RWPE2 (cell line): Measurements from ENCODE around the gene HCFC1R1.

ENCODE experiments used
- ATAC-seq: fragments of 200-7000 bp; cut with Tn5 transposase; 3 replicates; pipeline ENCODE4 v1.9.1; 2021; ENCODE audit warnings: low read depth
- DNase-seq: peaks from one replicate; pipeline ENCODE4 v3.0.0-alpha.2; 2020; ENCODE audit warnings: low spot score
- H3K27ac ChIP-seq: fragments of 450-650 bp; 2 replicates; pipeline ENCODE4 v1.5.1; 2017; ENCODE audit warnings: mild to moderate bottlenecking; ENCODE audit not compliant: poor library complexity, severe bottlenecking
- H3K27me3 ChIP-seq: fragments of 250-450 bp; sonication (Bioruptor Pico); 2 replicates; pipeline ENCODE4 v1.5.1; 2021; ENCODE audit warnings: mild to moderate bottlenecking, moderate library complexity; ENCODE audit not compliant: insufficient read depth, poor library complexity, severe bottlenecking
- H3K36me3 ChIP-seq: fragments of 250-450 bp; sonication (Bioruptor Pico); 2 replicates; pipeline ENCODE4 v1.5.1; 2020; ENCODE audit warnings: low read depth, mild to moderate bottlenecking, moderate library complexity
- H3K4me1 ChIP-seq: fragments of 250-450 bp; sonication (Bioruptor Pico); 2 replicates; pipeline ENCODE4 v1.5.1; 2021; ENCODE audit warnings: mild to moderate bottlenecking, moderate library complexity; ENCODE audit not compliant: insufficient read depth, poor library complexity, severe bottlenecking
- H3K4me3 ChIP-seq: fragments of 250-450 bp; sonication (Bioruptor Pico); 2 replicates; pipeline ENCODE4 v1.5.1; 2021; ENCODE audit warnings: mild to moderate bottlenecking, moderate library complexity; ENCODE audit not compliant: severe bottlenecking
- H3K9me3 ChIP-seq: fragments of 250-450 bp; sonication (Bioruptor Pico); 2 replicates; pipeline ENCODE4 v1.5.1; 2021; ENCODE audit warnings: mild to moderate bottlenecking, moderate library complexity; ENCODE audit not compliant: severe bottlenecking
- TF ChIP-seq, protein P1 (sequence below): fragments of 450-650 bp; IDR thresholded peaks from one replicate; pipeline ENCODE4 v1.5.1; 2017; ENCODE audit warnings: mild to moderate bottlenecking, moderate library complexity; ENCODE audit not compliant: poor library complexity, severe bottlenecking

The HCFC1R1 gene

DNA sequence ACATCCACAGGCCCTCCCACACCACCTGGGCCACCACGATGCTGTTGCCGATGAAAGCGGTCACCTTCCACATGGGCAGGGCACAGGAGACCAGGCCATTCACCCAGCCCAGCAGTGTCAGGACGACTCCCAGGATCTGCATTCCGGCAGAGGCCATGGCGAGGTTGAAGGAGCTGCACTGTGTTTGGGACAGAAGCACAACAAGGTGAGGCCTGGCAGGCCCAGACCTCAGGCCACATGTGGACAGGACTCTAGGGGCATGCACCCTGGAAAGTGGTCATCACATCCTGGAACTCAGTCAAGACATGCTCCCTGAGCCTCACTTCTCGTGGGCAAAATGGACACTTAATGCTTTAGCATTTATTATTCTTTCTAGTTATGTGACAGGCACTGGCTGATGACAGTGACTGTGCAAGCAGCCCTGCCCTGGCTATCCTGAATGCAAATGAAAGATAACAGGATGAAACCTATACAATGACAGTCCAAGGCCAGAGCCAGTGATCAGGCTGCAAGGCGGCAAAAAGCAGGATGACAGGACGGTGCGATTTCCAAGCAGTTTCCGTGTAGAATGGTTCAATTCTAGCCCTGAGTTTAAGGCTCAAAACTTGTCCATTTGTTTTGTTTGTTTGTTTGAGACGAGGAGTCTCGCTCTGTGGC is 7.7 kb downstream of the HCFC1R1 start:
- no peak overlapping the region for H3K4me3 ChIP-seq
- H3K36me3 ChIP-seq: peaks cover 4% of the 10 kb centered on the region; the same call in 1 of the 2 replicates
- DNase-seq (no peak), ATAC-seq (no peak)
- H3K9me3 ChIP-seq: no peaks in the 10 kb centered on the region
- H3K27me3 ChIP-seq: no peaks in the 10 kb centered on the region
- peaks cover 7% of the 10 kb centered on the region for H3K4me1 ChIP-seq
- TF ChIP-seq, protein P1, sequence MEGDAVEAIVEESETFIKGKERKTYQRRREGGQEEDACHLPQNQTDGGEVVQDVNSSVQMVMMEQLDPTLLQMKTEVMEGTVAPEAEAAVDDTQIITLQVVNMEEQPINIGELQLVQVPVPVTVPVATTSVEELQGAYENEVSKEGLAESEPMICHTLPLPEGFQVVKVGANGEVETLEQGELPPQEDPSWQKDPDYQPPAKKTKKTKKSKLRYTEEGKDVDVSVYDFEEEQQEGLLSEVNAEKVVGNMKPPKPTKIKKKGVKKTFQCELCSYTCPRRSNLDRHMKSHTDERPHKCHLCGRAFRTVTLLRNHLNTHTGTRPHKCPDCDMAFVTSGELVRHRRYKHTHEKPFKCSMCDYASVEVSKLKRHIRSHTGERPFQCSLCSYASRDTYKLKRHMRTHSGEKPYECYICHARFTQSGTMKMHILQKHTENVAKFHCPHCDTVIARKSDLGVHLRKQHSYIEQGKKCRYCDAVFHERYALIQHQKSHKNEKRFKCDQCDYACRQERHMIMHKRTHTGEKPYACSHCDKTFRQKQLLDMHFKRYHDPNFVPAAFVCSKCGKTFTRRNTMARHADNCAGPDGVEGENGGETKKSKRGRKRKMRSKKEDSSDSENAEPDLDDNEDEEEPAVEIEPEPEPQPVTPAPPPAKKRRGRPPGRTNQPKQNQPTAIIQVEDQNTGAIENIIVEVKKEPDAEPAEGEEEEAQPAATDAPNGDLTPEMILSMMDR: no peak
- no peak overlapping the region for H3K27ac ChIP-seq

DNA sequence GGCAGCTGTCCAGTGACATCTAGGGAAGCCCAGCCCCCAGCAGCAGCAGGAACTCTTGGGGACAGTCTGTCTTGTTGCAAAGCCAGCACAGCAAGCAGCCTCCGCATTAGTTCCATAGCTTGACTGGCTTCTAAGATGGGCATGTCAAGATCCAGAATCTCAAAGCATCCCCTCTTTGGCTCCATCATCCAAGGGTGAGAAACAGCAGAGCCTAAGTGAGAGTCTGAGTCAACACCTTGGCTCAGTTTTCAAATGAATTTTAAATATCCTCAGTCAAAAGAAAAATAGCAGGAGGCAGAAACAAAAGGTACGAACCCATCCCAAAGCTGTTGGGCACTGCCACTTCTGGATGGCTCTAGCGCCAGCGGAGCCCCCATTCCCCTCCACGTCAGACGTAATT is 8.8 kb downstream of the HCFC1R1 start:
- Histone ChIP-seq H3K27ac (no peak overlapping the region), H3K36me3 (no peaks in the 10 kb centered on the region), H3K27me3 (no peaks in the 10 kb centered on the region), H3K4me1 (peaks cover 10% of the 10 kb centered on the region), H3K4me3 (no peak overlapping the region), H3K9me3 (no peaks in the 10 kb centered on the region)
- TF ChIP-seq, protein P1: no peak
- ATAC-seq (no peak), DNase-seq (no peak)

DNA sequence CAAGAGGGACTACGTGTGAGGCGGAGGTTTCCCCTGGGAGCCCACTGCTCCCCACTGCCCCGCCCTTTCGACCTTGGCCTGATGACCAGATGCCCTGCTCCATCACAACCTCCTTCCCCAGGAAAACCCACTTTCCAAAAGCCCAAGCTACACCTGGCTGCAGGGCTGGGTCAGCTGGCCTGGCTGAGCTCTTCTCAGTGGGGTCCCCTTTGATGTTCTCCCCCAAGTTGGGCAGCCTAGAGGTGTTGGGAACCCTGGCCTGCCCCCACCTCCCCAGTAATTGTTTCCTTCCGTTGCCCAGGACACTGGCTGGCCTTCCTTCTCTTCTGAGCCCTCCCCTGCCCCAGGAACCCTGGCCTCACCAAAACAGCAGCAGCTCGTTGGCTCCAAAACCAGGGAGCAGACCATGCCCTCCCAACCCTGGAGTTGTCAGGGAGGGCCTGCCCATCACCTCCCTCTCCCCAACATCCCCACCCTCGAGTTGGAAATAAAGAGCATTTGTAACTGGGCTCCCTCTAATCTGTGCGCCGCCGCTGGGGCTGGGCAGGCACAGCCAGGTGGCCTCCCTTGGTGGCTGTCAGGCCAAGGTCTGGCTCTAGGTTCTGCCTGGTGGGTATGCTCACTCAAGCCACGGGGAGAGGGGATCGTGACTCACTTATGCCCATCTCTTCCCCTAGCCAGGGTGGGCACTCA is 9.6 kb downstream of the HCFC1R1 start:
- no peaks in the 10 kb centered on the region for H3K9me3 ChIP-seq
- peaks cover 19% of the 10 kb centered on the region for H3K4me1 ChIP-seq
- TF ChIP-seq, protein P1: no peak
- H3K4me3 ChIP-seq: no peak overlapping the region
- H3K27me3 ChIP-seq: no peaks in the 10 kb centered on the region
- DNase-seq: no peak
- ATAC-seq: no peak
- no peak overlapping the region for H3K27ac ChIP-seq
- H3K36me3 ChIP-seq: no peaks in the 10 kb centered on the region

DNA sequence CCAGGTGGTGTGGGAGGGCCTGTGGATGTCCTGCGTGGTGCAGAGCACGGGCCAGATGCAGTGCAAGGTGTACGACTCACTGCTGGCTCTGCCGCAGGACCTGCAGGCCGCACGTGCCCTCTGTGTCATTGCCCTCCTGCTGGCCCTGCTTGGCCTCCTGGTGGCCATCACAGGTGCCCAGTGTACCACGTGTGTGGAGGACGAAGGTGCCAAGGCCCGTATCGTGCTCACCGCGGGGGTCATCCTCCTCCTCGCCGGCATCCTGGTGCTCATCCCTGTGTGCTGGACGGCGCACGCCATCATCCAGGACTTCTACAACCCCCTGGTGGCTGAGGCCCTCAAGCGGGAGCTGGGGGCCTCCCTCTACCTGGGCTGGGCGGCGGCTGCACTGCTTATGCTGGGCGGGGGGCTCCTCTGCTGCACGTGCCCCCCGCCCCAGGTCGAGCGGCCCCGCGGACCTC is 10.2 kb downstream of the HCFC1R1 start:
- H3K9me3 ChIP-seq: no peaks in the 10 kb centered on the region

More for the DNA sequence above, 10.2 kb downstream of the HCFC1R1 start:
- Histone ChIP-seq H3K4me1 (peaks cover 20% of the 10 kb centered on the region), H3K36me3 (no peaks in the 10 kb centered on the region), H3K27me3 (no peaks in the 10 kb centered on the region), H3K4me3 (no peak overlapping the region), H3K27ac (no peak overlapping the region)
- no peak for DNase-seq
- 0 out of 3 replicates have a peak, but pooled peaks have one; percentile 1 for ATAC-seq
- TF ChIP-seq, protein P1: no peak
